ENCODE data around the gene VAPA.

- no peak for TF ChIP-seq FOXM1 (IDR thresholded peaks at IDR 0.05; ENCODE audit: borderline replicate concordance)
- no peak for TF ChIP-seq FOXA1 (IDR thresholded peaks at IDR 0.05)
- TF ChIP-seq SUZ12 (IDR thresholded peaks at IDR 0.05), result no peak
- no peak for TF ChIP-seq ARNT (IDR thresholded peaks at IDR 0.05)
- no peak for TF ChIP-seq L3MBTL2 (conservative IDR thresholded peaks at IDR 0.05)
- no peak for TF ChIP-seq LEF1 (IDR thresholded peaks at IDR 0.05; ENCODE audit: borderline replicate concordance)
- no peak for TF ChIP-seq ZNF384 (IDR thresholded peaks at IDR 0.05)
- no peak for TF ChIP-seq HDGF (IDR thresholded peaks at IDR 0.05; ENCODE audit: borderline replicate concordance)
These were observed 33.0 kb downstream of the VAPA start for GRCh38 chr18:9946831-9947230.

Measured in HEK293T (cell line).